GM12892 (cell line): Measurements from ENCODE around the gene CXCR2.

Experiments used
- POLR2A ChIP-seq: IDR thresholded peaks from 2 replicates; pipeline ENCODE4 v1.6.1; 2011; ENCODE audit warnings: low read depth, low read length, control low read depth
- POLR2AphosphoS5 ChIP-seq: IDR thresholded peaks from 2 replicates; pipeline ENCODE4 v1.6.1; 2011; ENCODE audit warnings: low read depth, low read length, control low read depth

- TF ChIP-seq POLR2AphosphoS5 (no peak), POLR2A (no peak)
Observed at GRCh38 chr2:218166791-218167190, 41.0 kb downstream of the CXCR2 start, which contains the start of gene CXCR1.
